KMS-11 (cell line): ENCODE results near the gene BNIPL.
A peak's percentile ranks its signal among the peaks of the same experiment; 100 is the strongest.

Experiments
- H2AFZ ChIP-seq: fragments of 200-600 bp; sonication (generic); 2 replicates; pipeline ENCODE4 v1.6.1; 2016; ENCODE audit warnings: antibody characterized with exemption, mixed run types, low read depth
- H3K27ac ChIP-seq: fragments of 200-600 bp; sonication (generic); 2 replicates; pipeline ENCODE4 v1.6.1; 2016; ENCODE audit warnings: mild to moderate bottlenecking, mixed run types
- H3K27me3 ChIP-seq: fragments of 200-600 bp; sonication (generic); 2 replicates; pipeline ENCODE4 v1.6.1; 2017; ENCODE audit warnings: mild to moderate bottlenecking, low read depth, mixed run types, moderate library complexity; ENCODE audit not compliant: insufficient read depth
- H3K36me3 ChIP-seq: fragments of 200-600 bp; sonication (generic); 2 replicates; pipeline ENCODE4 v1.6.1; 2017; ENCODE audit warnings: mild to moderate bottlenecking, mixed run types; ENCODE audit not compliant: insufficient read depth
- H3K4me1 ChIP-seq: fragments of 200-600 bp; sonication (generic); 2 replicates; pipeline ENCODE4 v1.6.1; 2016; ENCODE audit warnings: mild to moderate bottlenecking, low read depth, mixed run types; ENCODE audit not compliant: poor library complexity, severe bottlenecking
- H3K4me2 ChIP-seq: fragments of 200-600 bp; sonication (generic); 2 replicates; pipeline ENCODE4 v1.7.0; 2016; ENCODE audit warnings: mild to moderate bottlenecking, mixed run types
- H3K4me3 ChIP-seq: fragments of 200-600 bp; sonication (generic); IDR thresholded peaks from 2 replicates; pipeline ENCODE4 v1.6.1; 2017; ENCODE audit warnings: low read depth, low read length, mixed read lengths; ENCODE audit not compliant: insufficient read depth
- H3K79me2 ChIP-seq: fragments of 200-600 bp; sonication (generic); 2 replicates; pipeline ENCODE4 v1.6.1; 2016; ENCODE audit warnings: low read depth, mixed run types; ENCODE audit not compliant: insufficient read depth
- H3K9ac ChIP-seq: fragments of 200-600 bp; sonication (generic); 2 replicates; pipeline ENCODE4 v1.6.1; 2016; ENCODE audit warnings: mild to moderate bottlenecking, mixed run types
- H4K20me1 ChIP-seq: fragments of 200-600 bp; sonication (generic); 2 replicates; pipeline ENCODE4 v1.6.1; 2016; ENCODE audit warnings: mild to moderate bottlenecking, mixed run types; ENCODE audit not compliant: insufficient read depth
- CTCF ChIP-seq: fragments of 200-600 bp; sonication (generic); conservative IDR thresholded peaks from 2 replicates; pipeline ENCODE4 v1.6.1; 2017; ENCODE audit warnings: low read depth, mild to moderate bottlenecking, antibody characterized with exemption, low read length, moderate library complexity, mixed read lengths

BNIPL gene

GRCh38 chr1:151067185-151067584 is 30.8 kb downstream of the BNIPL start:
- Histone ChIP-seq H3K27me3 (no peaks in the 10 kb centered on the region), H3K36me3 (no peaks in the 10 kb centered on the region), H3K4me3 (no peak overlapping the region), H3K9ac (no peak overlapping the region), H3K4me1 (peaks cover 17% of the 10 kb centered on the region), H3K4me2 (no peak overlapping the region), H3K27ac (no peak overlapping the region), H2AFZ (no peak overlapping the region), H4K20me1 (no peaks in the 10 kb centered on the region), H3K79me2 (peaks cover 9% of the 10 kb centered on the region)
- TF ChIP-seq CTCF = no peak

DNA sequence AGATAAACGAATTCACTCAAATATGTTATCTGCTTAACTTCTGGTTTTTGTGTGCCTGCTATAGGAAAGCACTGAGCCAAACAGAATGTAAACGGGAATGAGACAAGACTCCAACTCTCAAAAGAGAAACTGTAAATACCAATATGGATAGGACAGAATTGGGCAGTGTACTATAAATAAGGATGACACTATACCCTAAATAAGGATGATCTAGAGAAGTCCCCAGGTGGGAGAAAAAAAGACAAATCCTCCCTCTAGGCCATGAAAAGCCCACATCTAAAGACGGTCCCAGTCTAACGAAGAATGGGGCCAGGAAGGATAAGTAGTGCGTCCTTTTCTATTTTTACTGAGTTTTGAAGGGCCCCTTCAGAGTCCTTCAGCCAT is 32.7 kb downstream of the BNIPL start:
- no peak for TF ChIP-seq CTCF

DNA sequence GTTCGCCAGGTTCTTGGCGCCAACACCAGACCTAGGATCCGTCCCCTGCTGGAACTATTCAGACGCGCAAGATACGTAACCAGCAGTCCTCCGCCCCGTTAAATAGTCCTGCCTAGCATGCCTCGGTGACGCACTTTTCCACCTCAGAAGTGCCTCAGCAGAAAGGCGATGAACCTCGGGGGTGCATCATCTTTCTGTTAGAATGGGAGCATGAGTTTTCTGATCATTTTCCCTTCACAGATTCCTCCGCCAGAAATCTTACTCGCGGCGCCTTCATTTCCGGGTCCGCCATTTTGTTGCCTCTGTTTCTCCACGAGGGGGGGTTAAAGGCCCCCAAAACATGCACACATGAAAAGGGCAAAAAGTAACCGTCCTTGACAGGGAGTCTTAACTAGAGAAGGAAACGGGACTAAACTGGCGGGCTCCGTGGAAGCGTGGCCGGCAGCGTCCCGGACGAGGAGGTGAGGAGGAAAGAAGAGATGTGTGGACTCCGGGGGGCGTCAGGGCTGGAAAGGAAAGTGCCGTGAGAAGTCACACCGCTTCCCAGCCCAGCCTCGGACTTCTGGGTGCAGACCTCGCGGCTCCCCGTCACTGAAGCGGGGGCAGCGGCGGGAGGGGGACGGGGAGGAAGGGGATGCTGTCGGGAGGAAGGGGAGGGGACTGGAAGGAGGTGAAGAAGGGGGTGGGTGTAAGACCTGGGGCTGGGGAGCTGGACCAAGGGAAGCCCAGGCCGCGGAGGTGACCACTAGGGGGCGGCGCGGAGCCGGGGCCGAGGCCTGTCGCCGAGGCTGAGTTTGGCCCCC is 34.3 kb downstream of the BNIPL start, which contains the start of gene GABPB2:
Gene GABPB2, plus strand, starts transcription at position 288 of the 803 bp plus-strand sequence. CDS start 17,429 bp downstream, outside the sequence.
- peaks cover 19% of the 10 kb centered on the region for H3K4me1 ChIP-seq
- no peaks in the 10 kb centered on the region for H3K27me3 ChIP-seq
- H3K4me3 ChIP-seq = peak within 1 kb of the TSS; percentile 99
- H3K9ac ChIP-seq = peak within 1 kb of the TSS; percentile 96
- H2AFZ ChIP-seq = peak within 1 kb of the TSS; percentile 98
- peaks cover 12% of the 10 kb centered on the region for H3K79me2 ChIP-seq
- peak within 1 kb of the TSS; percentile 92 for H3K27ac ChIP-seq
- H3K4me2 ChIP-seq = peak within 1 kb of the TSS; percentile 58
- peak; percentile 99 for TF ChIP-seq CTCF
- H4K20me1 ChIP-seq = no peaks in the 10 kb centered on the region
- H3K36me3 ChIP-seq = no peaks in the 10 kb centered on the region

More for the DNA sequence above, 32.7 kb downstream of the BNIPL start:
- H3K4me1 ChIP-seq = peaks cover 19% of the 10 kb centered on the region
- H3K27ac ChIP-seq = no peak overlapping the region
- no peaks in the 10 kb centered on the region for H3K36me3 ChIP-seq
- no peaks in the 10 kb centered on the region for H4K20me1 ChIP-seq
- no peak overlapping the region for H3K4me3 ChIP-seq
- no peak overlapping the region for H3K9ac ChIP-seq
- H3K27me3 ChIP-seq = no peaks in the 10 kb centered on the region
- H3K79me2 ChIP-seq = peaks cover 12% of the 10 kb centered on the region
- H3K4me2 ChIP-seq = no peak overlapping the region
- H2AFZ ChIP-seq = no peak overlapping the region

DNA sequence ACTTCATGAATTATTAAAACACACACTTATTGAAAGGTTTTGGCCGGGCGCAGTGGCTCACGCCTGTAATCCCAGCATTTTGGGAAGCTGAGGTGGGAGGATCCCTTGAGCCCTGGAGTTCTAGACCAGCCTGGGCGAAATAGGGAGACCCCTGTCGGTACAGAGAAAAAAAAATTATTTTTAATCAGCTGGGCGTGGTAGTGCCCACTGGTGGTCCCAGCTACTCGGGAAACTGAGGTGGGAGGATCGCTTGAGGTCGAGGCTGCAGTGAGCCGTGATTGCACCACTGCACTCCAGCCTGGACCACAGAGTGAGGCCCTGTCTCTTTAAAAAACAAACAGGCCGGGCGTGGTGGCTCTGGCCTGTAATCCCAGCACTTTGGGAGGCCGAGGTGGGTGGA is 35.8 kb downstream of the BNIPL start:
- H3K36me3 ChIP-seq = no peaks in the 10 kb centered on the region

More for the DNA sequence above, 35.8 kb downstream of the BNIPL start:
- H3K27me3 ChIP-seq = no peaks in the 10 kb centered on the region
- H3K9ac ChIP-seq = no peak overlapping the region
- no peaks in the 10 kb centered on the region for H4K20me1 ChIP-seq
- no peak overlapping the region for H3K4me3 ChIP-seq
- H3K4me2 ChIP-seq = no peak overlapping the region
- no peak overlapping the region for H3K27ac ChIP-seq
- TF ChIP-seq CTCF = no peak
- H3K79me2 ChIP-seq = peaks cover 12% of the 10 kb centered on the region
- H2AFZ ChIP-seq = no peak overlapping the region
- peaks cover 19% of the 10 kb centered on the region for H3K4me1 ChIP-seq
